Measurements from ENCODE around the gene WBP2. TPM values are rescaled to one million over a fixed set of nuclear protein-coding genes. Genes with fewer than 3 reads are reported as not detected.

Gene WBP2
- total and polyA plus RNA-seq, 10 of the 15 experiments (the other 5 are each of a cell fraction or from before 2014, with no cell fraction given) = 1.5 to 57.3 (median 27.5) TPM

GRCh38 chr17:75855310-75856061, at the start of gene WBP2 (continued):
- TF ChIP-seq, protein P1, sequence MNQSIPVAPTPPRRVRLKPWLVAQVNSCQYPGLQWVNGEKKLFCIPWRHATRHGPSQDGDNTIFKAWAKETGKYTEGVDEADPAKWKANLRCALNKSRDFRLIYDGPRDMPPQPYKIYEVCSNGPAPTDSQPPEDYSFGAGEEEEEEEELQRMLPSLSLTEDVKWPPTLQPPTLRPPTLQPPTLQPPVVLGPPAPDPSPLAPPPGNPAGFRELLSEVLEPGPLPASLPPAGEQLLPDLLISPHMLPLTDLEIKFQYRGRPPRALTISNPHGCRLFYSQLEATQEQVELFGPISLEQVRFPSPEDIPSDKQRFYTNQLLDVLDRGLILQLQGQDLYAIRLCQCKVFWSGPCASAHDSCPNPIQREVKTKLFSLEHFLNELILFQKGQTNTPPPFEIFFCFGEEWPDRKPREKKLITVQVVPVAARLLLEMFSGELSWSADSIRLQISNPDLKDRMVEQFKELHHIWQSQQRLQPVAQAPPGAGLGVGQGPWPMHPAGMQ (IDR thresholded peaks at IDR 0.05; ENCODE audit: borderline replicate concordance) = no peak
- TF ChIP-seq LARP7 (IDR thresholded peaks at IDR 0.05) = peak; percentile 97
- peak; percentile 71; the same call in 1 of the 2 replicates for TF ChIP-seq RB1 (IDR thresholded peaks at IDR 0.05; ENCODE audit: borderline replicate concordance)
- TF ChIP-seq ZNF217 (IDR thresholded peaks at IDR 0.05) = peak; percentile 49; the same call in 1 of the 2 replicates
- TF ChIP-seq TCF3 (IDR thresholded peaks at IDR 0.05; ENCODE audit: borderline replicate concordance, insufficient read depth, low read depth, low read length) = peak; percentile 43; the same call in 1 of the 2 replicates
- TF ChIP-seq SMC3 (IDR thresholded peaks at IDR 0.05; ENCODE audit: borderline replicate concordance, low read length) = peak; percentile 30; the same call in 1 of the 2 replicates
- peak; percentile 96 for TF ChIP-seq TARDBP (IDR thresholded peaks at IDR 0.05; ENCODE audit: borderline replicate concordance)
- TF ChIP-seq ZBTB40 (IDR thresholded peaks at IDR 0.05; ENCODE audit: borderline replicate concordance) = peak; percentile 83; the same call in 1 of the 2 replicates
- peak; percentile 60; the same call in 1 of the 2 replicates for TF ChIP-seq ATF7 (IDR thresholded peaks at IDR 0.05; ENCODE audit: low read depth)
- no peak for TF ChIP-seq RCOR1 (conservative IDR thresholded peaks at IDR 0.05; ENCODE audit: low read depth, low read length)
- TF ChIP-seq, protein P2, sequence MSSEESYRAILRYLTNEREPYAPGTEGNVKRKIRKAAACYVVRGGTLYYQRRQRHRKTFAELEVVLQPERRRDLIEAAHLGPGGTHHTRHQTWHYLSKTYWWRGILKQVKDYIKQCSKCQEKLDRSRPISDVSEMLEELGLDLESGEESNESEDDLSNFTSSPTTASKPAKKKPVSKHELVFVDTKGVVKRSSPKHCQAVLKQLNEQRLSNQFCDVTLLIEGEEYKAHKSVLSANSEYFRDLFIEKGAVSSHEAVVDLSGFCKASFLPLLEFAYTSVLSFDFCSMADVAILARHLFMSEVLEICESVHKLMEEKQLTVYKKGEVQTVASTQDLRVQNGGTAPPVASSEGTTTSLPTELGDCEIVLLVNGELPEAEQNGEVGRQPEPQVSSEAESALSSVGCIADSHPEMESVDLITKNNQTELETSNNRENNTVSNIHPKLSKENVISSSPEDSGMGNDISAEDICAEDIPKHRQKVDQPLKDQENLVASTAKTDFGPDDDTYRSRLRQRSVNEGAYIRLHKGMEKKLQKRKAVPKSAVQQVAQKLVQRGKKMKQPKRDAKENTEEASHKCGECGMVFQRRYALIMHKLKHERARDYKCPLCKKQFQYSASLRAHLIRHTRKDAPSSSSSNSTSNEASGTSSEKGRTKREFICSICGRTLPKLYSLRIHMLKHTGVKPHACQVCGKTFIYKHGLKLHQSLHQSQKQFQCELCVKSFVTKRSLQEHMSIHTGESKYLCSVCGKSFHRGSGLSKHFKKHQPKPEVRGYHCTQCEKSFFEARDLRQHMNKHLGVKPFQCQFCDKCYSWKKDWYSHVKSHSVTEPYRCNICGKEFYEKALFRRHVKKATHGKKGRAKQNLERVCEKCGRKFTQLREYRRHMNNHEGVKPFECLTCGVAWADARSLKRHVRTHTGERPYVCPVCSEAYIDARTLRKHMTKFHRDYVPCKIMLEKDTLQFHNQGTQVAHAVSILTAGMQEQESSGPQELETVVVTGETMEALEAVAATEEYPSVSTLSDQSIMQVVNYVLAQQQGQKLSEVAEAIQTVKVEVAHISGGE (CRISPR knock-in tag; IDR thresholded peaks at IDR 0.05) = no peak
- TF ChIP-seq USF1 (IDR thresholded peaks at IDR 0.05; ENCODE audit: borderline replicate concordance, extremely low read length, insufficient read depth, low read depth, low read length) = peak; percentile 86
- peak; percentile 87 for TF ChIP-seq MXI1 (IDR thresholded peaks at IDR 0.05; ENCODE audit: low read depth, low read length)
- no peak for TF ChIP-seq JUNB (IDR thresholded peaks at IDR 0.05)
- TF ChIP-seq MTA3 (IDR thresholded peaks at IDR 0.05; ENCODE audit: borderline replicate concordance, low read length) = no peak
- TF ChIP-seq SP1 (IDR thresholded peaks at IDR 0.05; ENCODE audit: low read depth, low read length) = peak; percentile 62
- peak; percentile 99 for TF ChIP-seq RAD51 (IDR thresholded peaks at IDR 0.05)
- TF ChIP-seq DPF2 (IDR thresholded peaks at IDR 0.05) = peak; percentile 80
- TF ChIP-seq, protein P3, sequence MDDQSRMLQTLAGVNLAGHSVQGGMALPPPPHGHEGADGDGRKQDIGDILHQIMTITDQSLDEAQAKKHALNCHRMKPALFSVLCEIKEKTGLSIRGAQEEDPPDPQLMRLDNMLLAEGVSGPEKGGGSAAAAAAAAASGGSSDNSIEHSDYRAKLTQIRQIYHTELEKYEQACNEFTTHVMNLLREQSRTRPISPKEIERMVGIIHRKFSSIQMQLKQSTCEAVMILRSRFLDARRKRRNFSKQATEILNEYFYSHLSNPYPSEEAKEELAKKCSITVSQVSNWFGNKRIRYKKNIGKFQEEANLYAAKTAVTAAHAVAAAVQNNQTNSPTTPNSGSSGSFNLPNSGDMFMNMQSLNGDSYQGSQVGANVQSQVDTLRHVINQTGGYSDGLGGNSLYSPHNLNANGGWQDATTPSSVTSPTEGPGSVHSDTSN (IDR thresholded peaks at IDR 0.05; ENCODE audit: insufficient replicate concordance, low read depth, low read length) = no peak

Data from GM12878 (cell line).